Measurements from ENCODE around the gene ZNF205.
"Not testable (repeated sequence)": the region's sequence is repeated elsewhere in the genome, so short reads cannot be mapped to it uniquely, and the experiment has no call there.

ZNF205 gene

GRCh38 chr16:3123986-3124886, 11.8 kb downstream of the ZNF205 start:
- H3K27me3 Mint-ChIP-seq: no peaks in the 10 kb centered on the region
- peak overlapping the region; percentile 98 for H3K27ac Mint-ChIP-seq
- H3K4me3 Mint-ChIP-seq: peak overlapping the region; percentile 97
- H3K9me3 Mint-ChIP-seq: no peaks in the 10 kb centered on the region
- H3K36me3 Mint-ChIP-seq (ENCODE audit: low read depth): peaks cover 31% of the 10 kb centered on the region
- DNase-seq: peak; percentile 98
- H3K4me1 Mint-ChIP-seq (ENCODE audit: low read depth): peaks cover 44% of the 10 kb centered on the region

- peak overlapping the region; percentile 68 for H3K27ac Mint-ChIP-seq
- no peak overlapping the region for H3K4me3 Mint-ChIP-seq
- peaks cover 54% of the 10 kb centered on the region for H3K36me3 Mint-ChIP-seq (ENCODE audit: low read depth)
- H3K9me3 Mint-ChIP-seq: no peaks in the 10 kb centered on the region
- H3K4me1 Mint-ChIP-seq (ENCODE audit: low read depth): peaks cover 58% of the 10 kb centered on the region
- DNase-seq: no peak
- no peaks in the 10 kb centered on the region for H3K27me3 Mint-ChIP-seq
Measured at GRCh38 chr16:3127745-3128144, 15.4 kb downstream of the ZNF205 start.

- peaks cover 67% of the 10 kb centered on the region for H3K36me3 Mint-ChIP-seq (ENCODE audit: low read depth)
- no peaks in the 10 kb centered on the region for H3K9me3 Mint-ChIP-seq
- peak; percentile 81 for DNase-seq
- peak overlapping the region; percentile 89 for H3K4me3 Mint-ChIP-seq
- no peaks in the 10 kb centered on the region for H3K27me3 Mint-ChIP-seq
- H3K27ac Mint-ChIP-seq: peak overlapping the region; percentile 92
- peaks cover 54% of the 10 kb centered on the region for H3K4me1 Mint-ChIP-seq (ENCODE audit: low read depth)
Measured at GRCh38 chr16:3129137-3130131, 17.0 kb downstream of the ZNF205 start.

GRCh38 chr16:3131755-3132377, 19.5 kb downstream of the ZNF205 start:
- Mint-ChIP-seq H3K4me1 (ENCODE audit: low read depth) (peaks cover 49% of the 10 kb centered on the region), H3K9me3 (no peaks in the 10 kb centered on the region), H3K27ac (peak overlapping the region; percentile 79), H3K36me3 (ENCODE audit: low read depth) (peaks cover 58% of the 10 kb centered on the region), H3K4me3 (no peak overlapping the region), H3K27me3 (no peaks in the 10 kb centered on the region)
- DNase-seq: peak; percentile 63

GRCh38 chr16:3133844-3134243, 21.5 kb downstream of the ZNF205 start:
- no peaks in the 10 kb centered on the region for H3K27me3 Mint-ChIP-seq
- H3K9me3 Mint-ChIP-seq: no peaks in the 10 kb centered on the region
- H3K27ac Mint-ChIP-seq: peak overlapping the region; percentile 97
- H3K36me3 Mint-ChIP-seq (ENCODE audit: low read depth): peaks cover 59% of the 10 kb centered on the region
- peak overlapping the region; percentile 99 for H3K4me3 Mint-ChIP-seq
- no peak for DNase-seq
- H3K4me1 Mint-ChIP-seq (ENCODE audit: low read depth): peaks cover 38% of the 10 kb centered on the region

GRCh38 chr16:3134338-3135125, 22.1 kb downstream of the ZNF205 start, which contains the start of gene ZNF213:
Gene ZNF213 (plus strand): TSS chr16:3135029. CDS start chr16:3137281, 2,252 bp downstream.
- DNase-seq: peak; percentile 88
- Mint-ChIP-seq H3K27me3 (no peaks in the 10 kb centered on the region), H3K4me3 (peak within 1 kb of the TSS; percentile 99), H3K36me3 (ENCODE audit: low read depth) (peaks cover 57% of the 10 kb centered on the region), H3K4me1 (ENCODE audit: low read depth) (peaks cover 31% of the 10 kb centered on the region), H3K27ac (peak within 1 kb of the TSS; percentile 97), H3K9me3 (no peaks in the 10 kb centered on the region)

- Mint-ChIP-seq H3K27ac (peak overlapping the region; percentile 97), H3K27me3 (no peaks in the 10 kb centered on the region), H3K36me3 (ENCODE audit: low read depth) (peaks cover 56% of the 10 kb centered on the region), H3K9me3 (no peaks in the 10 kb centered on the region), H3K4me3 (peak overlapping the region; percentile 99), H3K4me1 (ENCODE audit: low read depth) (peaks cover 27% of the 10 kb centered on the region)
- no peak for DNase-seq
Measured at GRCh38 chr16:3135126-3135715, 22.8 kb downstream of the ZNF205 start.

- H3K9me3 Mint-ChIP-seq: no peaks in the 10 kb centered on the region
- peaks cover 53% of the 10 kb centered on the region for H3K36me3 Mint-ChIP-seq (ENCODE audit: low read depth)
- H3K27ac Mint-ChIP-seq: peak overlapping the region; percentile 29
- peaks cover 20% of the 10 kb centered on the region for H3K4me1 Mint-ChIP-seq (ENCODE audit: low read depth)
- DNase-seq: no peak
- no peak overlapping the region for H3K4me3 Mint-ChIP-seq
- H3K27me3 Mint-ChIP-seq: no peaks in the 10 kb centered on the region
Measured at GRCh38 chr16:3137267-3137666, 24.9 kb downstream of the ZNF205 start.

GRCh38 chr16:3138342-3138741, 26.0 kb downstream of the ZNF205 start:
- Mint-ChIP-seq H3K27ac (no peak overlapping the region), H3K36me3 (ENCODE audit: low read depth) (peaks cover 54% of the 10 kb centered on the region)

GRCh38 chr16:3138823-3139426, 26.5 kb downstream of the ZNF205 start:
- peaks cover 51% of the 10 kb centered on the region for H3K36me3 Mint-ChIP-seq (ENCODE audit: low read depth)
- no peak overlapping the region for H3K4me3 Mint-ChIP-seq
- DNase-seq: no peak

More at GRCh38 chr16:3138342-3138741, 26.0 kb downstream of the ZNF205 start:
- Mint-ChIP-seq H3K4me3 (no peak overlapping the region), H3K27me3 (no peaks in the 10 kb centered on the region), H3K4me1 (ENCODE audit: low read depth) (peaks cover 15% of the 10 kb centered on the region), H3K9me3 (no peaks in the 10 kb centered on the region)
- DNase-seq: no peak

GRCh38 chr16:3139561-3139960, 27.2 kb downstream of the ZNF205 start:
- peaks cover 12% of the 10 kb centered on the region for H3K4me1 Mint-ChIP-seq (ENCODE audit: low read depth)
- not testable (repeated sequence) for H3K4me3 Mint-ChIP-seq, H3K9me3 Mint-ChIP-seq, H3K27ac Mint-ChIP-seq, H3K27me3 Mint-ChIP-seq, DNase-seq
- peaks cover 45% of the 10 kb centered on the region for H3K36me3 Mint-ChIP-seq (ENCODE audit: low read depth)

More at GRCh38 chr16:3138823-3139426, 26.5 kb downstream of the ZNF205 start:
- H3K27ac Mint-ChIP-seq: no peak overlapping the region
- H3K27me3 Mint-ChIP-seq: no peaks in the 10 kb centered on the region
- peaks cover 12% of the 10 kb centered on the region for H3K4me1 Mint-ChIP-seq (ENCODE audit: low read depth)
- H3K9me3 Mint-ChIP-seq: no peaks in the 10 kb centered on the region

GRCh38 chr16:3140603-3141427, 28.4 kb downstream of the ZNF205 start:
- Mint-ChIP-seq H3K36me3 (ENCODE audit: low read depth) (peaks cover 40% of the 10 kb centered on the region), H3K27ac (no peak overlapping the region), H3K4me1 (ENCODE audit: low read depth) (peaks cover 8% of the 10 kb centered on the region), H3K27me3 (no peaks in the 10 kb centered on the region), H3K4me3 (no peak overlapping the region), H3K9me3 (no peaks in the 10 kb centered on the region)
- no peak for DNase-seq
